Vagina (tissue), 2 donors: ENCODE measurements around the gene TSPAN19. TPM values are rescaled to one million over a fixed set of nuclear protein-coding genes. Genes with fewer than 3 reads are reported as not detected.

Experiments
- DNase-seq, 2 donors: peaks; one replicate each; pipeline ENCODE4 v3.0.0-alpha.2; 2017; ENCODE audit errors: extremely low spot score in 2 of 2
- H3K27ac ChIP-seq: fragments of 200-600 bp; sonication (generic); one replicate; pipeline ENCODE4 v1.5.1; 2019
- H3K27me3 ChIP-seq: fragments of 200-600 bp; sonication (generic); one replicate; pipeline ENCODE4 v1.5.1; 2019
- H3K36me3 ChIP-seq, 2 donors: fragments of 200-600 bp; sonication (generic); one replicate each; pipeline ENCODE4 v1.5.1; 2017 to 2019
- H3K4me1 ChIP-seq: fragments of 200-600 bp; sonication (generic); one replicate; pipeline ENCODE4 v1.5.1; 2019
- H3K4me3 ChIP-seq, 2 donors: fragments of 200-600 bp; sonication (generic); 1 replicate in 1 of 2; 2 replicates in 1 of 2; pipeline ENCODE4 v1.5.1; 2016 to 2019
- H3K9me3 ChIP-seq: fragments of 200-600 bp; sonication (generic); one replicate; pipeline ENCODE4 v1.5.1; 2019
- CTCF ChIP-seq, 3 experiments: fragments of 450-650 bp in 2 of 3; fragments of 200-600 bp in 1 of 3; sonication (generic) in 1 of 3; IDR thresholded peaks; one replicate each; pipeline ENCODE4 v1.5.1; 2017 to 2019; ENCODE audit warnings: antibody characterized with exemption in 3 of 3, mild to moderate bottlenecking in 2 of 3, moderate library complexity in 2 of 3
- POLR2A ChIP-seq, 2 donors: fragments of 450-650 bp; IDR thresholded peaks; one replicate each; pipeline ENCODE4 v1.6.1; 2017; ENCODE audit warnings: antibody characterized with exemption in 2 of 2, mild to moderate bottlenecking in 2 of 2, moderate library complexity in 2 of 2
- POLR2AphosphoS5 ChIP-seq, 2 donors: sonication (generic); formaldehyde crosslinking; IDR thresholded peaks; one replicate each; pipeline ENCODE4 v1.9.0; 2017; ENCODE audit warnings: antibody characterized with exemption in 2 of 2, mild to moderate bottlenecking in 2 of 2, low read depth in 1 of 2; ENCODE audit not compliant: insufficient read depth in 1 of 2
- intact Hi-C: fragments of 100-400 bp; cut with DNase I; formaldehyde crosslinking; loops from one replicate; pipeline ENCODE4 v1.15.1; 2023
- total RNA-seq: library from RNA; depleted of rRNA; stranded (reverse); fragments of >200 nt; gene quantifications from one replicate; pipeline ENCODE4 v1.2.3, GENCODE V29; 2016

Gene TSPAN19
- total RNA-seq, 1 donor from 2014 or later: not detected

GRCh38 chr12:84982888-84983287, 53.2 kb downstream of the TSPAN19 start:
- Histone ChIP-seq H3K4me1 (no peaks in the 10 kb centered on the region), H3K27me3 (no peaks in the 10 kb centered on the region), H3K4me3 (no peak overlapping the region), H3K27ac (no peak overlapping the region), H3K36me3 (no peaks in the 10 kb centered on the region), H3K9me3 (no peaks in the 10 kb centered on the region)
- intact Hi-C loops: no loop called here
- no peak for DNase-seq
- no peak for TF ChIP-seq CTCF (IDR thresholded peaks at IDR 0.05)
- TF ChIP-seq POLR2AphosphoS5 (IDR thresholded peaks at IDR 0.05; ENCODE audit: insufficient read depth in 1 of 2, low read depth in 1 of 2): no peak
- TF ChIP-seq POLR2A (IDR thresholded peaks at IDR 0.05): no peak

GRCh38 chr12:84978921-84979320, 57.2 kb downstream of the TSPAN19 start:
- no peak for DNase-seq
- no peaks in the 10 kb centered on the region for H3K9me3 ChIP-seq
- H3K36me3 ChIP-seq: no peaks in the 10 kb centered on the region
- intact Hi-C loops: no loop called here
- no peaks in the 10 kb centered on the region for H3K4me1 ChIP-seq
- no peak overlapping the region for H3K4me3 ChIP-seq
- no peak overlapping the region for H3K27ac ChIP-seq
- no peaks in the 10 kb centered on the region for H3K27me3 ChIP-seq
- no peak for TF ChIP-seq POLR2AphosphoS5 (IDR thresholded peaks at IDR 0.05; ENCODE audit: insufficient read depth in 1 of 2, low read depth in 1 of 2)
- no peak for TF ChIP-seq POLR2A (IDR thresholded peaks at IDR 0.05)
- TF ChIP-seq CTCF (IDR thresholded peaks at IDR 0.05): no peak

GRCh38 chr12:84976133-84976532, 59.9 kb downstream of the TSPAN19 start:
- intact Hi-C loops: no loop called here
- no peak for DNase-seq
- Histone ChIP-seq H3K36me3 (no peaks in the 10 kb centered on the region), H3K4me3 (no peak overlapping the region), H3K4me1 (no peaks in the 10 kb centered on the region), H3K9me3 (no peaks in the 10 kb centered on the region), H3K27ac (no peak overlapping the region), H3K27me3 (no peaks in the 10 kb centered on the region)
- no peak for TF ChIP-seq POLR2AphosphoS5 (IDR thresholded peaks at IDR 0.05; ENCODE audit: insufficient read depth in 1 of 2, low read depth in 1 of 2)
- no peak for TF ChIP-seq CTCF (IDR thresholded peaks at IDR 0.05)
- no peak for TF ChIP-seq POLR2A (IDR thresholded peaks at IDR 0.05)

- H3K36me3 ChIP-seq: no peaks in the 10 kb centered on the region
These were observed 61.8 kb downstream of the TSPAN19 start for GRCh38 chr12:84974155-84974815.

More at GRCh38 chr12:84974155-84974815, 61.8 kb downstream of the TSPAN19 start:
- no peak for TF ChIP-seq POLR2AphosphoS5 (IDR thresholded peaks at IDR 0.05; ENCODE audit: insufficient read depth in 1 of 2, low read depth in 1 of 2)
- no peak for TF ChIP-seq POLR2A (IDR thresholded peaks at IDR 0.05)
- TF ChIP-seq CTCF (IDR thresholded peaks at IDR 0.05): no peak
- Histone ChIP-seq H3K4me1 (no peaks in the 10 kb centered on the region), H3K4me3 (no peak overlapping the region), H3K27me3 (no peaks in the 10 kb centered on the region), H3K9me3 (no peaks in the 10 kb centered on the region), H3K27ac (no peak overlapping the region)
- intact Hi-C loops: no loop called here
- DNase-seq: no peak
